HG03520 (cell line): Measurements from ENCODE around the gene EHD1.

Experiments used
- ATAC-seq: cut with Tn5 transposase; IDR thresholded peaks from one replicate; pipeline ENCODE4 v1.9.1; 2021; ENCODE audit warnings: mild to moderate bottlenecking, moderate library complexity; ENCODE audit not compliant: unreplicated experiment

EHD1 gene

GRCh38 chr11:64878494-64879243, at the start of gene EHD1:
EHD1 (minus strand) TSS chr11:64878621; CDS start chr11:64878464, 157 bp downstream.
- peak; percentile 69 for ATAC-seq

DNA sequence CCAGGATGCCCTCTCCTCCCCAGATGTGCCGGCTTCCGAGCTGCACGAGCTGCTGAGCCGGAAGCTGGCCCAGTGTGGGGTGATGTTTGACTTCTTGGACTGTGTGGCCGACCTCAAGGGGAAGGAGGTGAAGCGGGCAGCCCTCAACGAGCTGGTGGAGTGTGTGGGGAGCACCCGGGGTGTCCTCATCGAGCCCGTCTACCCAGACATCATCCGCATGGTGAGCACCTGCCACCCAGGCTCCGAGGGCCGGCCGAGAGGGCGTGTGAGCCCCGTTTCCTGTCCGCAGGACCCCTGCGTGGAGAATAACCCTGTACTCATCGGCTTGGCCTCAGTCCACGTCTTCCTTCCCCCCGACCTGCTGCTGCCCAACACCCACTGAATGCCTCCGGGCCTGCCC, 48.3 kb upstream of the EHD1 start:
- ATAC-seq = no peak

DNA sequence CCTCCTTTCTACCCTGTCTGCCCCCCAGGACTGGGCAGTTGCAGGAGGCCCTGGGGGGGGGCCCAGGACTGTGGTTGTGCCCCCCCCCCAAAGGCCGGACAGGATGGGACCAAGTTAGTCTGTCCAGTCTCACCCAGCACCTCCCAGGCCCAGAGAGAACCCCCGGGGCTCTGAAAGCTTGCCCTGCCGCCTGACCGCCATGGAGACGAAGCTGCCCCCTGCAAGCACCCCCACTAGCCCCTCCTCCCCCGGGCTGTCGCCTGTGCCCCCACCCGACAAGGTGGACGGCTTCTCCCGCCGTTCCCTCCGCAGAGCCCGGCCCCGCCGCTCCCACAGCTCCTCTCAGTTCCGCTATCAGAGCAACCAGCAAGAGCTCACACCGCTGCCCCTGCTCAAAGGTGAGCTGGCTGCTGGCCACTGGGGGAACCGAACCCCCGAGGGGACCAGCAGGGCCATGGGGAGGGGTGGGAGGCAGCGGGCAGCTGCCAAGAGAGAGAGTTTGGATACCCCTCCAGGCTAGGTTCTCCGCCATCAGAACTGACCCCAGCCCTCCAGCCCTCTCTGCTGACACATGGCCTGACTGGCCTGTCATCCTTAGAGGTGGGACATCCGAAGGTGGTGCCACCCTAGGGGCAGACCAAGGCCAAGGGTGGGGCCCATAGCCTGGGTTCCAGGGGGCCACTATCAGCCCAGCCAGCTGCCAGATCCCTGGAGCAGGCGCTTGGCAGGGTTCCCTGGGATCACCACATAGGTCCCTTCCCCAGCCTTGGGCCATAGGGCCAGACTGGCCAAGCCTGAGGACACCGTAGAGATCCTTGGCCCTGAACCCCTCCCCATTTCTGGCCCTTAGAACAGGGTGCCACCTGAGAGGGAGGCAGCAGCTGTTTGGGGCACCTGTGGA, 47.4 kb upstream of the EHD1 start:
- no peak for ATAC-seq

DNA sequence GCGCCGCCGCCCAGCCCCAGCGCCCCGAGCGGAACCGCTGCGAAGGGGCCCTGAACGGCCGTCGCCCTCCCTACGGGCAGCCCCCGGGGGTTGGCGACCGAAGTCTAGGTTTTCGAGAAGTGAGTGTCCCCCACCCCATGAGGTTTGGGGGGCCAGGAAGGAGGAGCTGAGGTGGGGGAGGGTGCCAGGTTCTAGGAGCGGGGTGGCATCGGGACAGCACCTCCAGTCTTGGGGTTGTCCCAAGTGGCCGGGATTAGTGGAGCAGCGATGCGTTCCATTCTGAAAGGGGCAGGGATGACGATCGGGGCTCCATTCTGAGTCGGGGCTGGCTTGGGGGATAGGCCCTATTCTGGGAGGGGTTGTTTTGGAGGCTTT, 46.5 kb upstream of the EHD1 start:
- ATAC-seq = no peak

- ATAC-seq = peak; percentile 70
Measured at GRCh38 chr11:64923944-64924909, 45.8 kb upstream of the EHD1 start, which contains the start of gene PPP2R5B. PPP2R5B (plus strand) TSS chr11:64924689; CDS start chr11:64925735, 1,046 bp downstream.

GRCh38 chr11:64923151-64923661, 44.8 kb upstream of the EHD1 start:
- no peak for ATAC-seq

DNA sequence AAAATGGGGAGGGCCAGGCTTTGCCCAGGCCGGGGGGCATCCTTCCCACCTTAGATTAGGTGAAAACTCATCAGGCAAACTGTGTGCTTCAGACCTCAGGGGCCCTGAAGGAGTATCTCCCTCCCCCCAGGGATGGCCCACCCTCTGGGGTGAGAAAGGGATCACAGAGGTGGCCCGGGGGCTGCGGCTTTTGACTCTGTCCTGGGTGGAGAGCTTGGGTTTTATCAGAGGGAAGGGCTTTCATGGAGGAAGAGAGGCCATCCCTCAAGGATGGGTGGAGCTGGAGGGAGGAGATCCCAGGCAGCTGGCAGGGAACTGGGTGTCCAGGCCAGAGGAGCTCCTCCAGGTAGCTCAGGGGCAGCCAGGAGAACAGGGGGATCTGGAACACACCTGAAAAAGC, 43.0 kb upstream of the EHD1 start:
- no peak for ATAC-seq

GRCh38 chr11:64920124-64920523, 41.7 kb upstream of the EHD1 start:
- ATAC-seq = no peak

- no peak for ATAC-seq
Measured at GRCh38 chr11:64919627-64920026, 41.2 kb upstream of the EHD1 start.

DNA sequence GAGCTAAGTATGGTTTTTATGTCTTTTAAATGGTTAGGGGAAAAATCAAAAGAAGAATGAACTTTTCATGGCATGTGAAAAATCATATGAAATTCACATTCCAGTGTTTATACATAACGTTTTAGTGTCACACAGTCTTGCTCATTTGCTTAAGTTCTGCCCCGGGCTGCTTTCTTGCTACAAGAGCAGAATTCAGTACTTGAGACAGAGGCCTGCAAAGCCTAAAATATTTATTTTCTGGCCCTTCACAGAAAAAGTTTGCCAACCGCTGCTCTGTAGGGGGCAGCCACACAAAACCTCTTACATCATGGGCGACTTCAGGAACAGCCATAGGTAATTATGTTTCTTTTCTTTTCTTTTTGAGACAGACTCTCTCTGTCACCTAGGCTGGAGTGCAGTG, 39.6 kb upstream of the EHD1 start:
- no peak for ATAC-seq

DNA sequence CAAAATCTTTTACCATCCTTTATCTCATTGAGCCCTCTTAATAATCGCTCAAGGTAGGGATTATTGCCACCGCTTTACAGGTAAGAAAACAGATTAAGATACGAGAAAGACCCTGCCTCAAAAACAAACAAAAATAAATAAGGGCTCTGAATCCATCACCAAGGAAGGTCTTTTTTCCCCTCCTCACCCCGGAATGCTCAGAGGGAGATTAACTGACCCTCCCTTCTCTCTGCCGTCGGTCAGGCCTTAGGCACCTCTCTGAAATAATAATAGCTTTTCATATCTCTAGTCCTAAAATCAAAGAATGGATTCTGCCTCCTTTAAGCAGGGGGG, 39.2 kb upstream of the EHD1 start:
- ATAC-seq = no peak

DNA sequence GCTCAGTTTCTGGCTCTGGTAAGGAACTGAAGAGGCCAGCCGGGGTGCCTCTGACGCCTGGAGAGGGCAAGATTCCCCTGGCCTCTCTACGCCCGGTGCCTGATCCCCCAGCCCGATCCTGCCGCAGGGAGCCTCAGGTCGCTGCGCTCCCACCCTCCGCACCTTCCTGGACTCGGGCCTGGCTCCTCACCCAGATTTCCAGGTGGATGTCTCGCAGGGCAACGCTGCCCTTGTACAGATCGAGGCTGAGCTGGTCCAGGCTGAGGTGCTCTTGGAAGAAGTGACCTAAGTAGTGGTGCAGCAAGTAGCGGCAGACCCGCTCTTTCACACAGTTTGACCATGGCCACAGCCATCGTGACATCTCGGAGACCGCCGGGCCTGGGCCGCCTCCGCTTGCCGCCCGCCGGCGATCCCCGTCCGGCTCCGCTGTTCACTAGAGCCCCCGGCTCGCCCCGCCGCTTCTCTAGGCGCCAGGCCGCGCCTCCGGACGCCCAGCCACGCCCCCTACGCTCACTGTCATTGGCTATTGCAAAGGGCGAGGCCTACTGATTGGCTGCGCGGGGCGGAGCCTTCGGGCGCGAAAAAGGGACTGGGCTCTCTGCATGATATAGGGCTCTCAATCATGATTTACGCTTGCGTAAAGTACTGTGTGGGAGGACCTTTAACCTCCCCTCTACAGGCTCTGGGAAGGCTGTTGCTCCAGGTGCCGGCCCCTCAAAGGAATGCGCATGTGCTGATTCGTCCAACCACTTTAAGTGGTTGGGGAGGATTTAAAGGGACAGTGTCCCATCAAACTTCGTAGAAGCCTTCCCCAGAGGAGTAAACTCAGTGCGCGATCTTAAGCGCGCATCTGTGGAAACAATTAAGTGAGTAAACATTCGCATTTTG, 38.6 kb upstream of the EHD1 start, which contains the start of gene ATG2A:
Gene ATG2A, minus strand, starts transcription at position 435 of the 888 bp plus-strand sequence. Its CDS starts 74 bp downstream, at position 361.
- ATAC-seq = peak; percentile 87

GRCh38 chr11:64916040-64916774, 37.8 kb upstream of the EHD1 start:
- ATAC-seq = no peak

DNA sequence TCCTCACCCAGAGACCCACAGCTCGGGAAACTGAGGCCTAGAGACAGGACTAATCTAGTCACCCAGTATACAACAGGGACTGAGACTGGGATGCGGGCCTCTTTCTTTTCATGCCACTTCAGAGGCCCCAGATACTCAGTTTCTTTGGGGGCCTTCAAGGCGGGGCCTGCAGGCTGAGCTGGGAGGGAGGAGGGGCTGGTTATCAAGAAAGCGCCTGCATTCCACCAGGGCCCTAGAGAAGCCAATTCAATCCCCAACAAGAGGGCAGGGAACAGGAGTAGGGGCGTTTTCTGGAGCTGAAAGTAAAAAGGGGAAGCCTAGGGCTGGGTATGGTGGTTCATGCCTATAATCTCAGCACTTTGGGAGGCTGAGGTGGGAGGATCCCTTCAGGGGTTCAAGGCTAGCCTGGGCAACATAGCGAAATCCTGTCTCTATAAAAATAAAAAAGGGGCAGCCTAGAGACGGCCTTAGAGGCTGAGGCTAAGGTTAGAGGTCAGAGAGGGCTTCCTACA, 37.0 kb upstream of the EHD1 start:
- ATAC-seq = no peak

DNA sequence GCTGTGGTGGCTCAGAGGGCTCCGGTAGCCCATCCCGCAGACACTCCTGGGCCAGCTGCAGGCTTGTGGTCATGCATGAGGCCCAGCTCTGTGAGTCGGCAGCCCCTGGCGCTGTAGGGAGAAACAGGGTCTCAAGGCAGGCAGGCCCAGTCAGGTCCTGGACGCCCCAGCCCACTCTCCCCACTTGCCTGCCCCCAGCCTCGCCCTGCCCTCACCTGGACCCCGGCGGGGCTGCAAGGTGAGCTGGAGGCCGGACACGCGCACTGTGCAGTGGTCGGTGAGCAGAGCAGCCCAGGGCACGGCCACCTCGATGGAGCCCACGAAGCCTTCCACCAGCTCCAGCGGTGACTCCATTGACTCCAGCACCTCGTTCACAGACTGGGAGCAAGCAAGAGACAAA, 35.7 kb upstream of the EHD1 start:
- ATAC-seq = no peak

DNA sequence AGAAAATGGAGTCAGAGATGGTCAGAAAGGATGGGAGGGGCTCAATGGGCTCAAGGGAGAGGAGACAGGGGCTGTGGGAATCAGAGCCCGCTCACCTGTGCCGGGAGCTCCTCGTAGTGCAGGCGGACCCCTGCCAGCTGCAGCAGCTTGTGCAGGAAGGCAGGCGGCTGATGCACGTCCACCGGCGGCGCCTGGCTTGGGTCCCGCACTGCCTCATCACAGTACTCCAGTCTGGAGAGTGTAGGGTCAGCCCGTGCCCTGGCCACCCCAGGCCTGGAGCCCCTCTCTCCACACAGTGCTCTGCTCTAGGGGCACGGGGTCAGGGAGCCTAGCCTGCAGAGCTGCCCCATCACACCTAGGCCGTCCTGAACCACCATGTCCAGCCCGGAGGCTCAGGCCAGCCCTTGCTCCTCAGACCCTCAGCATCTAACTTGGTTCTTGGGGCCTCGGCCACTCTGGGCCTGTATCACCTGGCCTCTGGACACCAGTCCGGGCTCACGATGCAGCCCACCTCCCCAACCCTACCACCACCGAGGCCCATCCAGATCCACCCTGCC, 34.8 kb upstream of the EHD1 start:
- ATAC-seq = no peak

DNA sequence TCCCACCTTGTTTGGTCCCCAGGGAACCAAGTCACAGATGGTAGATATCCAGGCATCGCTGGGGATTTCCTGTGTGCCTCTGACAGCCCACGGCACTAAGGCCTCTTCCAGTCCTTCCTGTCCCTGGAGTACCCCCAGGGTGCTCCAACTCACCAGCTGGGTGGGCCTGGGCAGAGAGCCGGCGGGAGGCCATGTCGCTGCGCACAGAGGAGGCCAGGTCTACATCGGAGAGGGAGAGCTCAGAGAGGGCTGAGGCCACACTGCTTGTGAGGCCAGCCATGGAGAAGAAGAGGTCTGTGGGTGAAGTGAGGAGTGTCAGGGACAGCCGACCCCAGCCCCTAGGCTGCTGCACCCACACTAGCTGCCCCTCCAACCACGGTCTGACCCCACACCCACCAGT, 33.3 kb upstream of the EHD1 start:
- ATAC-seq = no peak

DNA sequence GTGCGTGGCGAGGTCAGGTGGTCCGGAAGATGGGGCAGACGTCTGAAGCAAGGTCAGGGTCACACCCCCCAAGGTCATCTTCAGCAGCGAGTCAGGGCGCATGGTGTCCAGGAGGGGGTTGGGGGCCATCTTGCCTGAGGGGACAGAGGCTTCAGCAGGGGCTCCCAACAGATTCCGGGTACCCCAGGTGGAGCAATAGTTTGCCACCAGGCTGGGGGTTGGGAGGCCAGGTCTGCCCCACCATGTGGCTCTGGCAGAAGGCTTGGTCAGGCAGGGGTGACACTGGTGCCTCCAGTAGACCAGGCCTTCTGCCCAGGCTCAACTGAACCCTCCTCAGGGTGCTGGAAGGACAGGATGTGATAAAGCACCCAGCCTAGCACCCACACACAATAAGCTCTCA, 32.7 kb upstream of the EHD1 start:
- ATAC-seq = no peak
